ENCODE results near the gene GPBAR1. TPM values are rescaled to one million over a fixed set of nuclear protein-coding genes. Genes with fewer than 3 reads are reported as not detected.
A peak's percentile ranks its signal among the peaks of the same experiment; 100 is the strongest.

The GPBAR1 gene
- total RNA-seq, 1 experiment from 2014 or later = 1.1 TPM

GRCh38 chr2:218282173-218282991 lies 21.6 kb downstream of the GPBAR1 start:
- Mint-ChIP-seq H3K4me3 (ENCODE audit: low read depth, unreplicated experiment) (peak overlapping the region; percentile 60), H3K27ac (ENCODE audit: unreplicated experiment) (peak overlapping the region; percentile 96), H3K36me3 (ENCODE audit: insufficient read depth, unreplicated experiment) (peaks cover 95% of the 10 kb centered on the region), H3K4me1 (ENCODE audit: low read depth, unreplicated experiment) (peaks cover 59% of the 10 kb centered on the region), H3K9me3 (ENCODE audit: low read depth, unreplicated experiment) (no peaks in the 10 kb centered on the region), H3K27me3 (ENCODE audit: unreplicated experiment) (no peaks in the 10 kb centered on the region)
- CTCF ChIA-PET = interaction anchor here (1.1 to 2.2 kb wide), 5 partner anchors 9 to 74 kb away, joined by 3 to 11 read pairs (median 5); partner anchors contain the start of genes AAMP, CATIP, PNKD and TMBIM1
- BruUV-seq (replicated peaks) = no TSS peak
- intact Hi-C loops (cut with micrococcal nuclease; ENCODE audit: unreplicated experiment) = no loop called here
- TF ChIP-seq CTCF (IDR thresholded peaks at IDR 0.05; ENCODE audit: unreplicated experiment) = no peak
- DNase-seq = peak; percentile 93

GRCh38 chr2:218284106-218284811 lies 23.4 kb downstream of the GPBAR1 start:
- no peaks in the 10 kb centered on the region for H3K9me3 Mint-ChIP-seq (ENCODE audit: low read depth, unreplicated experiment)
- no TSS peak for BruUV-seq (replicated peaks)
- H3K27me3 Mint-ChIP-seq (ENCODE audit: unreplicated experiment) = no peaks in the 10 kb centered on the region
- peak; percentile 71 for DNase-seq
- H3K4me1 Mint-ChIP-seq (ENCODE audit: low read depth, unreplicated experiment) = peaks cover 78% of the 10 kb centered on the region
- peak overlapping the region; percentile 96 for H3K27ac Mint-ChIP-seq (ENCODE audit: unreplicated experiment)
- peaks cover 92% of the 10 kb centered on the region for H3K36me3 Mint-ChIP-seq (ENCODE audit: insufficient read depth, unreplicated experiment)
- no peak for TF ChIP-seq CTCF (IDR thresholded peaks at IDR 0.05; ENCODE audit: unreplicated experiment)
- intact Hi-C loops (cut with micrococcal nuclease; ENCODE audit: unreplicated experiment) = no loop called here
- CTCF ChIA-PET = interaction anchor here (0.7 to 0.9 kb wide), 3 partner anchors 9 to 13 kb away, joined by 3 to 4 read pairs (median 3); no protein-coding TSS in a partner anchor
- H3K4me3 Mint-ChIP-seq (ENCODE audit: low read depth, unreplicated experiment) = peak overlapping the region; percentile 54

GRCh38 chr2:218285604-218286003 lies 24.8 kb downstream of the GPBAR1 start:
- no peak for DNase-seq
- H3K4me1 Mint-ChIP-seq (ENCODE audit: low read depth, unreplicated experiment) = peaks cover 87% of the 10 kb centered on the region

More at GRCh38 chr2:218285604-218286003, 24.8 kb downstream of the GPBAR1 start:
- peak overlapping the region; percentile 96 for H3K27ac Mint-ChIP-seq (ENCODE audit: unreplicated experiment)
- no peaks in the 10 kb centered on the region for H3K27me3 Mint-ChIP-seq (ENCODE audit: unreplicated experiment)
- intact Hi-C loops (cut with micrococcal nuclease; ENCODE audit: unreplicated experiment) = no loop called here
- CTCF ChIA-PET = interaction anchor here (0.6 to 3.4 kb wide), 2 partner anchors 14 to 55 kb away, joined by 9 to 54 read pairs; partner anchors contain the start of genes AAMP and PNKD
- no peak for TF ChIP-seq CTCF (IDR thresholded peaks at IDR 0.05; ENCODE audit: unreplicated experiment)
- H3K4me3 Mint-ChIP-seq (ENCODE audit: low read depth, unreplicated experiment) = peak overlapping the region; percentile 61
- peaks cover 90% of the 10 kb centered on the region for H3K36me3 Mint-ChIP-seq (ENCODE audit: insufficient read depth, unreplicated experiment)
- BruUV-seq (replicated peaks) = no TSS peak
- H3K9me3 Mint-ChIP-seq (ENCODE audit: low read depth, unreplicated experiment) = no peaks in the 10 kb centered on the region
